Mucosa of descending colon (tissue), 3 donors: Measurements from ENCODE around the gene BRF1. TPM values are rescaled to one million over a fixed set of nuclear protein-coding genes. Genes with fewer than 3 reads are reported as not detected.

Source experiments
- ATAC-seq: fragments of 200-7000 bp; cut with Tn5 transposase; one replicate; pipeline ENCODE4 v1.9.1; 2020; ENCODE audit warnings: mild to moderate bottlenecking, moderate library complexity
- DNase-seq, 3 donors: peaks; one replicate each; pipeline ENCODE4 v3.0.0-alpha.2; 2020
- H3K36me3 ChIP-seq: fragments of 200-600 bp; one replicate; pipeline ENCODE4 v1.8.0; 2021; ENCODE audit warnings: low read depth, mild to moderate bottlenecking
- H3K4me1 ChIP-seq: fragments of 200-600 bp; one replicate; pipeline ENCODE4 v1.8.0; 2021; ENCODE audit warnings: low read depth, mild to moderate bottlenecking
- H3K4me3 ChIP-seq: fragments of 200-600 bp; one replicate; pipeline ENCODE4 v1.8.0; 2021; ENCODE audit warnings: mild to moderate bottlenecking
- H3K9me3 ChIP-seq: fragments of 200-600 bp; one replicate; pipeline ENCODE4 v1.8.0; 2021; ENCODE audit warnings: mild to moderate bottlenecking
- CTCF ChIP-seq: fragments of 200-600 bp; IDR thresholded peaks from one replicate; pipeline ENCODE4 v1.8.0; 2022; ENCODE audit warnings: antibody characterized with exemption, mild to moderate bottlenecking
- intact Hi-C, 2 donors: fragments of 100-400 bp; cut with DNase I in 1 of 2; cut with micrococcal nuclease in 1 of 2; formaldehyde crosslinking; loops; one replicate each; pipeline versions ENCODE4 v1.11.0 to v1.11.1; 2022; cut with DNase I, micrococcal nuclease
- total RNA-seq, 3 donors: library from RNA; stranded (reverse); fragmentation: NEBNext Ultra II Directional in 2 of 3; extraction: Animal tissue kit (Norgen Biotek cat#: 25700) in 2 of 3; gene quantifications; one replicate each; pipeline versions ENCODE4 v1.2.1 to v1.2.4, GENCODE V29; 2021 to 2023
- donor health status: DM: no; HTN: no; CAD: no; lungs with moderate emphysema.
- donor health status: DM: no; HTN: no; CAD: no.
- donor health status: DM: no; HTN: yes; CAD: no.

The BRF1 gene
- total RNA-seq, 3 donors from 2014 or later: 27.4 to 40.1 (median 34.2) TPM

GRCh38 chr14:105214324-105214915, 86.4 kb downstream of the BRF1 start:
- H3K4me3 ChIP-seq: no peak overlapping the region
- no peak for ATAC-seq
- no peaks in the 10 kb centered on the region for H3K36me3 ChIP-seq
- DNase-seq: no peak
- H3K9me3 ChIP-seq: no peaks in the 10 kb centered on the region
- no peak for TF ChIP-seq CTCF
- no peaks in the 10 kb centered on the region for H3K4me1 ChIP-seq
- intact Hi-C loops: no loop called here

GRCh38 chr14:105213361-105213760, 87.4 kb downstream of the BRF1 start:
- no peaks in the 10 kb centered on the region for H3K9me3 ChIP-seq
- no peak for TF ChIP-seq CTCF
- no peaks in the 10 kb centered on the region for H3K4me1 ChIP-seq
- ATAC-seq: no peak
- no peak overlapping the region for H3K4me3 ChIP-seq
- H3K36me3 ChIP-seq: no peaks in the 10 kb centered on the region
- DNase-seq: no peak
- intact Hi-C loops: no loop called here

- Histone ChIP-seq H3K4me1 (no peaks in the 10 kb centered on the region), H3K4me3 (no peak overlapping the region), H3K36me3 (no peaks in the 10 kb centered on the region), H3K9me3 (no peaks in the 10 kb centered on the region)
- DNase-seq (no peak), ATAC-seq (no peak)
- no peak for TF ChIP-seq CTCF
- intact Hi-C loops: no loop called here
Measured at GRCh38 chr14:105212541-105213300, 88.1 kb downstream of the BRF1 start.

- no peak for ATAC-seq
- no peaks in the 10 kb centered on the region for H3K9me3 ChIP-seq
- no peak for TF ChIP-seq CTCF
- intact Hi-C loops: no loop called here
- DNase-seq: no peak
- H3K36me3 ChIP-seq: no peaks in the 10 kb centered on the region
- peaks cover 4% of the 10 kb centered on the region for H3K4me1 ChIP-seq
- H3K4me3 ChIP-seq: no peak overlapping the region
Measured at GRCh38 chr14:105211758-105212089, 89.1 kb downstream of the BRF1 start.

GRCh38 chr14:105211086-105211757, 89.6 kb downstream of the BRF1 start:
- intact Hi-C loops: no loop called here
- no peaks in the 10 kb centered on the region for H3K36me3 ChIP-seq
- no peak for DNase-seq
- TF ChIP-seq CTCF: no peak
- H3K9me3 ChIP-seq: no peaks in the 10 kb centered on the region
- no peak overlapping the region for H3K4me3 ChIP-seq
- no peak for ATAC-seq
- peaks cover 4% of the 10 kb centered on the region for H3K4me1 ChIP-seq
